ENCODE measurements around the gene IQCN. TPM values are rescaled to one million over a fixed set of nuclear protein-coding genes. Genes with fewer than 3 reads are reported as not detected.

The IQCN gene
- total and polyA plus RNA-seq, 2 donors (not counting 1 experiment from before 2014, with no cell fraction given): 0.79 to 0.83 TPM

GRCh38 chr19:18257503-18258470, 16.5 kb downstream of the IQCN start:
- Histone ChIP-seq H3K9ac (ENCODE audit: insufficient read depth, low read length) (no peak overlapping the region), H3K4me3 (replicated peaks in 1 of 4; ENCODE audit: control extremely low read depth in 1 of 4, insufficient read depth in 1 of 4, low read depth in 3 of 4, low read length in 4 of 4) (no peak overlapping the region), H2AFZ (ENCODE audit: low read length) (no peak overlapping the region), H3K36me3 (ENCODE audit: control insufficient read depth, insufficient read depth, low read length) (no peaks in the 10 kb centered on the region), H4K20me1 (ENCODE audit: control insufficient read depth, extremely low read depth, insufficient read depth, low read length) (no peaks in the 10 kb centered on the region), H3K9me3 (ENCODE audit: control insufficient read depth, insufficient read depth, low read depth, low read length) (no peaks in the 10 kb centered on the region), H3K27me3 (ENCODE audit: control insufficient read depth, insufficient read depth, low read length) (peaks cover 13% of the 10 kb centered on the region), H3K27ac (ENCODE audit: insufficient read depth, low read length) (no peak overlapping the region), H3K4me2 (ENCODE audit: extremely low read depth, insufficient read depth, low read length) (no peak overlapping the region), H3K79me2 (ENCODE audit: control insufficient read depth, insufficient read depth, low read length) (no peaks in the 10 kb centered on the region), H3K4me1 (ENCODE audit: control insufficient read depth, extremely low read depth, insufficient read depth, low read length) (no peaks in the 10 kb centered on the region)
- TF ChIP-seq, protein P1, sequence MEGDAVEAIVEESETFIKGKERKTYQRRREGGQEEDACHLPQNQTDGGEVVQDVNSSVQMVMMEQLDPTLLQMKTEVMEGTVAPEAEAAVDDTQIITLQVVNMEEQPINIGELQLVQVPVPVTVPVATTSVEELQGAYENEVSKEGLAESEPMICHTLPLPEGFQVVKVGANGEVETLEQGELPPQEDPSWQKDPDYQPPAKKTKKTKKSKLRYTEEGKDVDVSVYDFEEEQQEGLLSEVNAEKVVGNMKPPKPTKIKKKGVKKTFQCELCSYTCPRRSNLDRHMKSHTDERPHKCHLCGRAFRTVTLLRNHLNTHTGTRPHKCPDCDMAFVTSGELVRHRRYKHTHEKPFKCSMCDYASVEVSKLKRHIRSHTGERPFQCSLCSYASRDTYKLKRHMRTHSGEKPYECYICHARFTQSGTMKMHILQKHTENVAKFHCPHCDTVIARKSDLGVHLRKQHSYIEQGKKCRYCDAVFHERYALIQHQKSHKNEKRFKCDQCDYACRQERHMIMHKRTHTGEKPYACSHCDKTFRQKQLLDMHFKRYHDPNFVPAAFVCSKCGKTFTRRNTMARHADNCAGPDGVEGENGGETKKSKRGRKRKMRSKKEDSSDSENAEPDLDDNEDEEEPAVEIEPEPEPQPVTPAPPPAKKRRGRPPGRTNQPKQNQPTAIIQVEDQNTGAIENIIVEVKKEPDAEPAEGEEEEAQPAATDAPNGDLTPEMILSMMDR (conservative IDR thresholded peaks at IDR 0.05 in 1 of 2, IDR thresholded peaks at IDR 0.05 in 1 of 2; ENCODE audit: low read depth in 1 of 2, low read length in 2 of 2): no peak
- no peak for TF ChIP-seq EZH2 (IDR thresholded peaks at IDR 0.05; ENCODE audit: low read length, missing control alignments)
- DNase-seq (ENCODE audit: low read depth in 2 of 2): no peak

DNA sequence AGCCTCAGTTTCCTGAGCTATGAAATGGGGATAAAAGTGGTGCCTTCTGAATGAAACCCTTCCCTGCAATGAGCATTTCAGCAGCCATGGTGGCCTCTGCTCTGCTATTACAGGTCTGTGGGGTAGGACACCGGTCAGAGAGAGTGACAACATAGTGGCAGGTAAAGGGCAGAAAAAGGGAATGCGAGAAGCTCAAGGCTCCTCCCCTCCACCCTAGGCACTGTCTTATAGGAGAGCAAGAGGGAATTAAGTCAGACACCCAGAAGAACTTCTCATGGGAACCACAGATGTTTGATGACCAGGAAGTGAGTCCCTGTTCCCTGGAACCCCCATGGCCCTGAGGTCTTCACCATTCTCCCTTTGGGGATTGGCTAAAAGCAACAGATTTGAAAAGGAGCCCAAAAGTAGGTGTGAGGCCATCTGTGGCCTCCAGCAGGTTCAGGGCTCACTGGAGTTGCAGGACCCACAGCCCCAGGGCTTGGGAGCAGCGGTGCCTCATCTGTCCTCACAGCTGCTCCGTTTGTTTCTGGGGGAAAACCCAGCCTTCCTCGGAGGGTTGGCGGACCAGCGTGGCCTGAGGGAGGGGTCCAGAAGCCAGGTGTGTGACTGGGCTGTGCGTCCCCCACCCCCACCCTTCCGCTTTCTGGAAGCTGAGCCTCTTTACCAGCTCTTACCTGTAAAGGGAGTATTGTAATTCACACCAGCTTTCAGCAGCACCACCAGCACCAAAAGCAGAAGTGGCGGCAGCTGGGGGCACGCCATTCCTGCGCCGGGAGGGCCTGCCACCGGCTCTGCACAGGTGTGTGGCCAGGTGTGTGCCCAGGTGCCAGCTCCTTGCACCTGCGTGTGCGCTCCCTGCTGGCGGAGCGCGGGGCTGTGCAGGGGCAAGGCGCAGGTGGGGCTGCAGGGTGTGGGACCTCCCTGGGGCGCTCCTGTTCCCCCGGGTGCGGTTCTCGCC, 19.4 kb downstream of the IQCN start:
- no peak overlapping the region for H3K27ac ChIP-seq (ENCODE audit: insufficient read depth, low read length)
- H3K4me2 ChIP-seq (ENCODE audit: extremely low read depth, insufficient read depth, low read length): no peak overlapping the region
- peaks cover 13% of the 10 kb centered on the region for H3K27me3 ChIP-seq (ENCODE audit: control insufficient read depth, insufficient read depth, low read length)
- no peaks in the 10 kb centered on the region for H3K79me2 ChIP-seq (ENCODE audit: control insufficient read depth, insufficient read depth, low read length)
- no peaks in the 10 kb centered on the region for H3K9me3 ChIP-seq (ENCODE audit: control insufficient read depth, insufficient read depth, low read depth, low read length)
- H3K9ac ChIP-seq (ENCODE audit: insufficient read depth, low read length): no peak overlapping the region
- H2AFZ ChIP-seq (ENCODE audit: low read length): no peak overlapping the region
- TF ChIP-seq, protein P1 (conservative IDR thresholded peaks at IDR 0.05 in 1 of 2, IDR thresholded peaks at IDR 0.05 in 1 of 2; ENCODE audit: low read depth in 1 of 2, low read length in 2 of 2): no peak
- no peak for TF ChIP-seq EZH2 (IDR thresholded peaks at IDR 0.05; ENCODE audit: low read length, missing control alignments)
- H3K36me3 ChIP-seq (ENCODE audit: control insufficient read depth, insufficient read depth, low read length): no peaks in the 10 kb centered on the region
- no peaks in the 10 kb centered on the region for H3K4me1 ChIP-seq (ENCODE audit: control insufficient read depth, extremely low read depth, insufficient read depth, low read length)
- no peak for DNase-seq (ENCODE audit: low read depth in 2 of 2)
- H3K4me3 ChIP-seq (replicated peaks in 1 of 4; ENCODE audit: control extremely low read depth in 1 of 4, insufficient read depth in 1 of 4, low read depth in 3 of 4, low read length in 4 of 4): no peak overlapping the region
- no peaks in the 10 kb centered on the region for H4K20me1 ChIP-seq (ENCODE audit: control insufficient read depth, extremely low read depth, insufficient read depth, low read length)

DNA sequence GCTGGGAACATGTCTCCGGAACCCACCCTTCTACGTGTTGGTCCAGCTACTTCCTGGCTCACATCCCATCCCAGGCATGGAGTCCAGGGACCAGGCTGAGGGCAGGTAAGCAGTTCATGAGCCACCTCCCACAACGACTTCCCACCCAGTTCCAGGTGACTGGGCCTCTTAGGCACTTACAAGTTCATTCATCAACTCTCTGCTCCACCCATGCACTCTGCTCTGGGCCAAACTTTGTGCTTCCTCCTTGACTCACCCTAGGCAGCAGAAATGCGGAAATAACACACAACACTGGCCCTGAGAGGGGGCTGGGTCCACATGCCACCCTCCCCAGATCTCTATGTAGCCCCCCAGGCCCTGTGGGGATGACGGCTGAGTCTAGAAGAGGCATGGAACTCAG, 20.5 kb downstream of the IQCN start:
- Histone ChIP-seq H3K79me2 (ENCODE audit: control insufficient read depth, insufficient read depth, low read length) (no peaks in the 10 kb centered on the region), H3K4me3 (replicated peaks in 1 of 4; ENCODE audit: control extremely low read depth in 1 of 4, insufficient read depth in 1 of 4, low read depth in 3 of 4, low read length in 4 of 4) (no peak overlapping the region), H2AFZ (ENCODE audit: low read length) (no peak overlapping the region), H3K4me1 (ENCODE audit: control insufficient read depth, extremely low read depth, insufficient read depth, low read length) (no peaks in the 10 kb centered on the region), H3K36me3 (ENCODE audit: control insufficient read depth, insufficient read depth, low read length) (no peaks in the 10 kb centered on the region), H3K4me2 (ENCODE audit: extremely low read depth, insufficient read depth, low read length) (no peak overlapping the region), H3K27ac (ENCODE audit: insufficient read depth, low read length) (no peak overlapping the region), H4K20me1 (ENCODE audit: control insufficient read depth, extremely low read depth, insufficient read depth, low read length) (no peaks in the 10 kb centered on the region), H3K9me3 (ENCODE audit: control insufficient read depth, insufficient read depth, low read depth, low read length) (no peaks in the 10 kb centered on the region), H3K9ac (ENCODE audit: insufficient read depth, low read length) (no peak overlapping the region), H3K27me3 (ENCODE audit: control insufficient read depth, insufficient read depth, low read length) (peaks cover 13% of the 10 kb centered on the region)
- TF ChIP-seq EZH2 (IDR thresholded peaks at IDR 0.05; ENCODE audit: low read length, missing control alignments): no peak
- TF ChIP-seq, protein P1 (conservative IDR thresholded peaks at IDR 0.05 in 1 of 2, IDR thresholded peaks at IDR 0.05 in 1 of 2; ENCODE audit: low read depth in 1 of 2, low read length in 2 of 2): no peak
- DNase-seq (ENCODE audit: low read depth in 2 of 2): no peak
